Endothelial cell of umbilical vein (primary cell): ENCODE results near the gene TNFRSF1B. TPM values are rescaled to one million over a fixed set of nuclear protein-coding genes. Genes with fewer than 3 reads are reported as not detected.

ENCODE experiments used
- BruUV-seq: library from RNA; stranded (reverse); fragments of 400-500 nt; replicated peaks from 2 replicates; lab custom pipeline; 2021; lab: Mats Ljungman, UMichigan
- CTCF ChIA-PET: fragments of 300-600, 350-600 bp; sonication (Branson Sonifier 250); formaldehyde crosslinking; loops from one replicate; lab custom pipeline; 2021; ENCODE audit warnings: antibody characterized with exemption, inconsistent platforms; lab: Charles Lee
- POLR2A ChIA-PET: fragments of 300-600, 350-600 bp; sonication (Branson Sonifier 250); formaldehyde crosslinking; loops from one replicate; lab custom pipeline; 2021; ENCODE audit warnings: antibody characterized with exemption, inconsistent platforms; lab: Charles Lee
- DNase-seq: peaks from one replicate; pipeline ENCODE4 v3.0.0-alpha.2; 2011; ENCODE audit warnings: low read depth, low spot score
- FAIRE-seq: peaks from 2 replicates; lab custom pipeline; 2011; peaks lifted over from hg19 to GRCh38; lab: Jason Lieb, UNC
- H2AFZ ChIP-seq: 2 replicates; pipeline ENCODE4 v1.6.0; 2012; ENCODE audit warnings: low read depth, low read length, control low read depth, inconsistent platforms
- H3K27ac ChIP-seq: 2 replicates; pipeline ENCODE4 v1.5.1; 2011; ENCODE audit warnings: low read depth, mild to moderate bottlenecking, control low read depth, low read length, moderate library complexity; ENCODE audit not compliant: insufficient read depth
- H3K27me3 ChIP-seq, 2 experiments: 2 replicates each; pipeline versions ENCODE4 v1.6.0 to v1.6.1; 2011; ENCODE audit warnings: low read length in 2 of 2, mixed read lengths in 1 of 2; ENCODE audit not compliant: control insufficient read depth in 2 of 2, insufficient read depth in 2 of 2
- H3K36me3 ChIP-seq, 2 experiments: 2 replicates in 1 of 2; 3 replicates in 1 of 2; pipeline ENCODE4 v1.5.1; 2011; ENCODE audit warnings: low read length in 2 of 2, mild to moderate bottlenecking in 1 of 2, moderate library complexity in 1 of 2; ENCODE audit not compliant: control insufficient read depth in 2 of 2, insufficient read depth in 2 of 2; ENCODE audit errors: extremely low read depth in 1 of 2
- H3K4me1 ChIP-seq: 3 replicates; pipeline ENCODE4 v1.5.1; 2011; ENCODE audit warnings: mild to moderate bottlenecking, low read length; ENCODE audit not compliant: control insufficient read depth, insufficient read depth; ENCODE audit errors: extremely low read depth
- H3K4me2 ChIP-seq: 2 replicates; pipeline ENCODE4 v1.6.1; 2011; ENCODE audit warnings: low read length, control low read depth, mixed read lengths; ENCODE audit not compliant: insufficient read depth
- H3K4me3 ChIP-seq, 3 experiments: fragments of 200-600 bp in 1 of 3; sonication (generic), shearing (Covaris generic) in 1 of 3; replicated peaks in 1 of 3; 2 replicates each; pipeline ENCODE4 v1.5.1; 2011 to 2016; ENCODE audit warnings: control low read depth in 3 of 3, low read length in 3 of 3, mild to moderate bottlenecking in 2 of 3, inconsistent platforms in 1 of 3, low read depth in 1 of 3, moderate library complexity in 1 of 3; ENCODE audit not compliant: insufficient read depth in 1 of 3
- H3K79me2 ChIP-seq: 2 replicates; pipeline ENCODE4 v1.6.0; 2012; ENCODE audit warnings: low read length, inconsistent platforms; ENCODE audit not compliant: control insufficient read depth, insufficient read depth
- H3K9ac ChIP-seq: replicated peaks from 2 replicates; pipeline ENCODE3; 2011; ENCODE audit warnings: low read length, control low read depth; ENCODE audit not compliant: insufficient read depth; ENCODE audit errors: extremely low read depth
- H3K9me1 ChIP-seq: replicated peaks from 3 replicates; pipeline ENCODE4 v1.6.0; 2011; ENCODE audit warnings: mild to moderate bottlenecking, low read length; ENCODE audit not compliant: control insufficient read depth, insufficient read depth; ENCODE audit errors: extremely low read depth
- H3K9me3 ChIP-seq: replicated peaks from 2 replicates; pipeline ENCODE4 v1.5.1; 2012; ENCODE audit warnings: low read length, inconsistent platforms; ENCODE audit not compliant: control insufficient read depth, insufficient read depth
- H4K20me1 ChIP-seq: replicated peaks from 2 replicates; pipeline ENCODE3; 2011; ENCODE audit warnings: mild to moderate bottlenecking, low read length; ENCODE audit not compliant: control insufficient read depth, insufficient read depth; ENCODE audit errors: extremely low read depth
- EZH2 ChIP-seq: IDR thresholded peaks from 2 replicates; pipeline ENCODE4 v1.6.1; 2012; ENCODE audit warnings: borderline replicate concordance, low read depth, mild to moderate bottlenecking, moderate library complexity, low read length, inconsistent platforms; ENCODE audit not compliant: severe bottlenecking
- FOS ChIP-seq: IDR thresholded peaks from 2 replicates; pipeline ENCODE4 v1.6.1; 2011; ENCODE audit warnings: mild to moderate bottlenecking, low read length, moderate library complexity, borderline replicate concordance; ENCODE audit not compliant: insufficient read depth
- GATA2 ChIP-seq: IDR thresholded peaks from 2 replicates; pipeline ENCODE4 v1.7.0; 2011; ENCODE audit warnings: low read depth, mild to moderate bottlenecking, moderate library complexity, mixed read lengths, low read length; ENCODE audit not compliant: insufficient read length, insufficient read depth
- JUN ChIP-seq: IDR thresholded peaks from 2 replicates; pipeline ENCODE4 v1.6.1; 2011; ENCODE audit warnings: borderline replicate concordance, low read depth; ENCODE audit not compliant: insufficient read length, insufficient read depth
- MAX ChIP-seq: IDR thresholded peaks from 2 replicates; pipeline ENCODE4 v1.6.1; 2011; ENCODE audit not compliant: insufficient read depth, insufficient read length
- MYC ChIP-seq: IDR thresholded peaks from one replicate; pipeline ENCODE4 v1.6.1; 2011; ENCODE audit warnings: mild to moderate bottlenecking, low read depth, low read length
- POLR2A ChIP-seq: IDR thresholded peaks from 2 replicates; pipeline ENCODE4 v1.6.1; 2012; ENCODE audit warnings: low read depth, mild to moderate bottlenecking, control low read depth, low read length
- POLR2AphosphoS5 ChIP-seq: IDR thresholded peaks from 2 replicates; pipeline ENCODE4 v1.6.1; 2012; ENCODE audit warnings: low read depth, mild to moderate bottlenecking, control low read depth, low read length, moderate library complexity; ENCODE audit not compliant: insufficient read depth
- dilution Hi-C: fragments of 300-500 bp; cut with MboI; formaldehyde crosslinking; loops from one replicate; pipeline ENCODE4 v1.15.0; 2019; ENCODE audit warnings: low sequenced_read_pairs; ENCODE audit not compliant: extremely low pct_ligation_motif_present
- intact Hi-C: fragments of 100-400 bp; cut with micrococcal nuclease; formaldehyde crosslinking; loops from one replicate; pipeline ENCODE4 v1.10.0; 2022
- polyA plus RNA-seq, 4 experiments: library from polyadenylated mRNA; depleted of rRNA in 3 of 4; stranded (reverse) in 3 of 4; unstranded in 1 of 4; fragments of >200 nt; gene quantifications; 2 replicates each; pipeline versions ENCODE4 v1.2.1 to v1.2.3, GENCODE V29; 2011 to 2012; ENCODE audit warnings: missing spikeins in 1 of 4
- total RNA-seq: library from RNA; stranded (reverse); gene quantifications from 2 replicates; pipeline ENCODE4 v1.2.3, GENCODE V29; 2021
- TF ChIP-seq, protein P1 (sequence below), 2 donors: IDR thresholded peaks; 1 replicate in 1 of 2; 2 replicates in 1 of 2; pipeline ENCODE4 v1.5.1; 2011; ENCODE audit warnings: low read length in 2 of 2, mild to moderate bottlenecking in 2 of 2, moderate library complexity in 2 of 2, control low read depth in 1 of 2, inconsistent platforms in 1 of 2, low read depth in 1 of 2; ENCODE audit not compliant: insufficient read depth in 1 of 2; ENCODE audit errors: extremely low read depth in 1 of 2

The TNFRSF1B gene
- total and polyA plus RNA-seq, 2 donors (not counting 3 experiments of a cell fraction or from before 2014, with no cell fraction given): 53.6 to 65.9 TPM

DNA sequence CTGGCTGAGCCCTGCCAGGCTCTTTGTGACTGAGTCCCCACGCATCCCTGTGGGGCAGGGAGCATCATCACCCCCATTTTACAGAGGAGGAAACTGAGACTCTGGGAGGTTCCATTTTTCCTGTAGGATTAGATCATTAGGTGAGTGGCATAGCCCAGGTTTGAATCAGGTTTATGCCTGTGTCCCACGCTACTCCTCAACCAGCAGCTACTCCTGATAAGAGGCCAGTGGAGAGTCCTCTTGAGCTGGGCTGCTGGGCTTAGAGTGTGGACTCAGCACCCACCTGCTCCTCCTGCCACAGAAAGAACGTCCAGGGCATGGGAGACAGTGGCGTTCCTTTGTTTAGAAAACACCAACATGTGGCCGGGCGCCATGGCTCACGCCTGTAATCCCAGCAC is 30.7 kb downstream of the TNFRSF1B start:
- H2AFZ ChIP-seq: no peak overlapping the region

More for the DNA sequence above, 30.7 kb downstream of the TNFRSF1B start:
- H3K36me3 ChIP-seq: peaks cover 4 to 52% of the 10 kb centered on the region in 2 experiments
- H3K9me1 ChIP-seq: no peaks in the 10 kb centered on the region
- dilution Hi-C loops: no loop called here
- intact Hi-C loops: no loop called here
- no peaks in the 10 kb centered on the region for H3K79me2 ChIP-seq
- CTCF ChIA-PET: interaction anchor here (1.3 to 17.5 kb wide), 2 partner anchors 11 to 75 kb away, joined by 3 to 537 read pairs; no protein-coding TSS in a partner anchor
- no peak overlapping the region for H3K27ac ChIP-seq
- no peaks in the 10 kb centered on the region for H4K20me1 ChIP-seq
- no peak for FAIRE-seq
- H3K27me3 ChIP-seq: no peaks in the 10 kb centered on the region
- TF ChIP-seq POLR2A (no peak), MAX (no peak), EZH2 (no peak), POLR2AphosphoS5 (no peak), MYC (no peak), GATA2 (no peak), JUN (no peak), FOS (no peak)
- TF ChIP-seq, protein P1, sequence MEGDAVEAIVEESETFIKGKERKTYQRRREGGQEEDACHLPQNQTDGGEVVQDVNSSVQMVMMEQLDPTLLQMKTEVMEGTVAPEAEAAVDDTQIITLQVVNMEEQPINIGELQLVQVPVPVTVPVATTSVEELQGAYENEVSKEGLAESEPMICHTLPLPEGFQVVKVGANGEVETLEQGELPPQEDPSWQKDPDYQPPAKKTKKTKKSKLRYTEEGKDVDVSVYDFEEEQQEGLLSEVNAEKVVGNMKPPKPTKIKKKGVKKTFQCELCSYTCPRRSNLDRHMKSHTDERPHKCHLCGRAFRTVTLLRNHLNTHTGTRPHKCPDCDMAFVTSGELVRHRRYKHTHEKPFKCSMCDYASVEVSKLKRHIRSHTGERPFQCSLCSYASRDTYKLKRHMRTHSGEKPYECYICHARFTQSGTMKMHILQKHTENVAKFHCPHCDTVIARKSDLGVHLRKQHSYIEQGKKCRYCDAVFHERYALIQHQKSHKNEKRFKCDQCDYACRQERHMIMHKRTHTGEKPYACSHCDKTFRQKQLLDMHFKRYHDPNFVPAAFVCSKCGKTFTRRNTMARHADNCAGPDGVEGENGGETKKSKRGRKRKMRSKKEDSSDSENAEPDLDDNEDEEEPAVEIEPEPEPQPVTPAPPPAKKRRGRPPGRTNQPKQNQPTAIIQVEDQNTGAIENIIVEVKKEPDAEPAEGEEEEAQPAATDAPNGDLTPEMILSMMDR (IDR thresholded peaks at IDR 0.05; ENCODE audit: extremely low read depth in 1 of 2, insufficient read depth in 1 of 2, low read depth in 1 of 2, low read length in 2 of 2): no peak
- no peak for DNase-seq
- POLR2A ChIA-PET: no interaction called here
- no peak overlapping the region for H3K4me3 ChIP-seq
- no peak overlapping the region for H3K4me2 ChIP-seq
- no TSS peak for BruUV-seq
- H3K4me1 ChIP-seq: no peaks in the 10 kb centered on the region
- H3K9me3 ChIP-seq: no peaks in the 10 kb centered on the region
- H3K9ac ChIP-seq: no peak overlapping the region
